HepG2 (cell line): ENCODE measurements around the gene PRDM8. TPM values are rescaled to one million over a fixed set of nuclear protein-coding genes. Genes with fewer than 3 reads are reported as not detected.

ENCODE experiments used
- HNRNPK ChIP-seq: fragments of 200-400 bp; formaldehyde crosslinking; IDR thresholded peaks from 2 replicates; pipeline ENCODE4 v1.6.1; 2018; ENCODE audit warnings: low read length, low read depth, moderate library complexity, mild to moderate bottlenecking; ENCODE audit not compliant: poor library complexity, severe bottlenecking
- IRX3 ChIP-seq: sonication (generic); formaldehyde crosslinking; IDR thresholded peaks from 2 replicates; pipeline ENCODE4 v1.8.1; 2023; ENCODE audit warnings: mild to moderate bottlenecking, low read depth, missing genetic modification reagents, borderline replicate concordance
- KDM2A ChIP-seq: sonication (generic); formaldehyde crosslinking; IDR thresholded peaks from 2 replicates; pipeline ENCODE4 v1.4.0; 2020; ENCODE audit warnings: low read depth, missing genetic modification reagents, borderline replicate concordance
- KDM3A ChIP-seq: IDR thresholded peaks from 2 replicates; pipeline ENCODE4 v1.6.1; 2018; ENCODE audit warnings: low read depth, missing compliant biosample characterization
- MXI1 ChIP-seq: IDR thresholded peaks from 3 replicates; pipeline ENCODE4 v1.6.1; 2012; ENCODE audit warnings: low read depth, low read length, inconsistent platforms, borderline replicate concordance
- POGZ ChIP-seq: sonication (generic); formaldehyde crosslinking; IDR thresholded peaks from 2 replicates; pipeline ENCODE4 v1.4.0; 2020; ENCODE audit warnings: mild to moderate bottlenecking, missing genetic modification reagents
- RAD21 ChIP-seq: fragments of 450-650 bp; formaldehyde crosslinking; IDR thresholded peaks from 2 replicates; pipeline ENCODE4 v1.5.0; 2020; ENCODE audit warnings: mild to moderate bottlenecking
- STAG1 ChIP-seq: sonication (generic); formaldehyde crosslinking; IDR thresholded peaks from 2 replicates; pipeline ENCODE4 v1.4.0; 2020; ENCODE audit warnings: missing genetic modification reagents
- ZBTB7B ChIP-seq: sonication (generic); formaldehyde crosslinking; IDR thresholded peaks from 2 replicates; pipeline ENCODE4 v1.4.0; 2020; ENCODE audit warnings: missing genetic modification reagents
- ZFP82 ChIP-seq: sonication (generic); formaldehyde crosslinking; IDR thresholded peaks from 2 replicates; pipeline ENCODE4 v1.5.1; 2020; ENCODE audit warnings: mild to moderate bottlenecking, missing genetic modification reagents, borderline replicate concordance
- ZNF121 ChIP-seq: sonication (generic); formaldehyde crosslinking; IDR thresholded peaks from 2 replicates; pipeline ENCODE4 v1.5.0; 2020; ENCODE audit warnings: mild to moderate bottlenecking, missing genetic modification reagents
- ZNF256 ChIP-seq: sonication (generic); formaldehyde crosslinking; conservative IDR thresholded peaks from 2 replicates; pipeline ENCODE4 v1.4.0; 2020; ENCODE audit warnings: missing genetic modification reagents
- ZNF501 ChIP-seq: sonication (generic); formaldehyde crosslinking; IDR thresholded peaks from 2 replicates; pipeline ENCODE4 v1.5.1; 2020; ENCODE audit warnings: mild to moderate bottlenecking, moderate library complexity, missing genetic modification reagents
- polyA plus RNA-seq, 8 experiments: library from polyadenylated mRNA; depleted of rRNA in 3 of 8; stranded (reverse) in 7 of 8; unstranded in 1 of 8; fragments of >200 nt; fragmentation: Illumina TruSeq in 4 of 8; extraction: Trizol in 4 of 8; gene quantifications; 2 replicates each; pipeline versions ENCODE4 v1.2.1 to v1.2.3, GENCODE V29; 2011 to 2016; ENCODE audit warnings: low read depth in 4 of 8, missing spikeins in 1 of 8, mixed read lengths in 1 of 8; ENCODE audit not compliant: insufficient read depth in 1 of 8
- total RNA-seq, 5 experiments: library from RNA; depleted of rRNA; stranded (reverse); fragments of >200 nt; fragmentation: Illumina TruSeq; extraction: Trizol; gene quantifications; 2 replicates each; pipeline ENCODE4 v1.2.3, GENCODE V29; 2016; ENCODE audit warnings: low read depth in 1 of 5
- TF ChIP-seq, protein P1 (sequence below): IDR thresholded peaks from 2 replicates; pipeline ENCODE4 v1.6.1; 2016; ENCODE audit warnings: mild to moderate bottlenecking
- TF ChIP-seq, protein P2 (sequence below), 2 experiments: sonication (generic) in 1 of 2; formaldehyde crosslinking in 1 of 2; IDR thresholded peaks; 2 replicates each; pipeline versions ENCODE4 v1.4.0 to v1.6.1; 2018 to 2020; ENCODE audit warnings: missing genetic modification reagents in 2 of 2, borderline replicate concordance in 1 of 2, low read depth in 1 of 2, mild to moderate bottlenecking in 1 of 2, missing biosample characterization in 1 of 2
- TF ChIP-seq, protein P3 (sequence below): sonication (generic); formaldehyde crosslinking; IDR thresholded peaks from 2 replicates; pipeline ENCODE4 v1.5.1; 2020; ENCODE audit warnings: mild to moderate bottlenecking, missing genetic modification reagents, moderate library complexity
- TF ChIP-seq, protein P4 (sequence below): sonication (generic); formaldehyde crosslinking; IDR thresholded peaks from 2 replicates; pipeline ENCODE4 v1.4.0; 2020; ENCODE audit warnings: missing genetic modification reagents
- TF ChIP-seq, protein P5 (sequence below): sonication (generic); formaldehyde crosslinking; IDR thresholded peaks from 2 replicates; pipeline ENCODE4 v1.5.0; 2020; ENCODE audit warnings: mild to moderate bottlenecking, missing genetic modification reagents, moderate library complexity

The PRDM8 gene
- total and polyA plus RNA-seq, 2 of the 13 experiments (the other 11 are each of a cell fraction or from before 2014, with no cell fraction given), result 0.09 TPM; not detected in 1

DNA sequence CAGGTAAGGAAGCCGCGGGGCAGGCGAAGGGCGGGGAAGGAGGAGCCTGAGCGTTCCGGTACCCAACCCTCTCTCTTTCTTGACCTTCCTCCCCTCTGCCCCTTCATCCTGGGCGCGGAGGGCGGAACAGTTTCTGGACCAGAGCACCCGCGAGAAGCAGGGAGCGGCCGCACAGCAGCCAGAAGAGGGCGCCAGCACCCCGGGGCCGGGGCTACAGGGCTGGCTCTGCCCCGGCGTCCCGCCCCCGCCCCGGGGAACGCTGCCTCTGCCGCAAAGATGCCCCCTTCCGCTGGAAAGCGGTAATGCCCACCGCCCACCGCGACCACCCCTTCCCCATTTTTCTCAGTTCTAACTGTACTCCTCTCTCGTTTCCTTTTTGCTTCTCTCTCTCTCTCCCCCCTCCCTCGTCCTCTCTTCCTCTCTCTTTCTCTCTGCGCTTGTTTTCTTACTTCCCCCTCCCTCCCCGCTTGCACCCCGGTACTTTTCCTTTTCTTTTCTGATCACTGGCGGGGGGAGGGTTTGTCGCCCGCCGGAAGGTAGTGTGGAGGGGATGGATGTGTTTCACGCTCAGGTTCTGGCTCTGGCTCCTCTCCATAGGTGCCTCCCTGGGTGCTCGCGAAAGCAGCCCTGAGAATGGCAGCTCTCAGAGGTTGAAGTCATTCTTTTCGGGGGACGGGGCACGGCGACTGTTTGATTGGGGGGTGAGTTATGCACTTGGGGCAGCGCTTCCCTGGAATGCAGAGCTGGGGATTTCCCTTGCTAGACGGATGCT, 13.1 kb upstream of the PRDM8 start (continued):
- TF ChIP-seq RAD21 (CRISPR knock-in tag), result peak; percentile 75
- peak; percentile 83 for TF ChIP-seq KDM2A
- TF ChIP-seq ZNF256 (CRISPR knock-in tag), result no peak
- TF ChIP-seq, protein P1, sequence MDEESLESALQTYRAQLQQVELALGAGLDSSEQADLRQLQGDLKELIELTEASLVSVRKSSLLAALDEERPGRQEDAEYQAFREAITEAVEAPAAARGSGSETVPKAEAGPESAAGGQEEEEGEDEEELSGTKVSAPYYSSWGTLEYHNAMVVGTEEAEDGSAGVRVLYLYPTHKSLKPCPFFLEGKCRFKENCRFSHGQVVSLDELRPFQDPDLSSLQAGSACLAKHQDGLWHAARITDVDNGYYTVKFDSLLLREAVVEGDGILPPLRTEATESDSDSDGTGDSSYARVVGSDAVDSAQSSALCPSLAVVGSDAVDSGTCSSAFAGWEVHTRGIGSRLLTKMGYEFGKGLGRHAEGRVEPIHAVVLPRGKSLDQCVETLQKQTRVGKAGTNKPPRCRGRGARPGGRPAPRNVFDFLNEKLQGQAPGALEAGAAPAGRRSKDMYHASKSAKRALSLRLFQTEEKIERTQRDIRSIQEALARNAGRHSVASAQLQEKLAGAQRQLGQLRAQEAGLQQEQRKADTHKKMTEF, result 0 out of 2 replicates have a peak, but pooled peaks have one; percentile 22
- peak; percentile 34; the same call in 1 of the 2 replicates for TF ChIP-seq POGZ (CRISPR knock-in tag)
- TF ChIP-seq, protein P2, sequence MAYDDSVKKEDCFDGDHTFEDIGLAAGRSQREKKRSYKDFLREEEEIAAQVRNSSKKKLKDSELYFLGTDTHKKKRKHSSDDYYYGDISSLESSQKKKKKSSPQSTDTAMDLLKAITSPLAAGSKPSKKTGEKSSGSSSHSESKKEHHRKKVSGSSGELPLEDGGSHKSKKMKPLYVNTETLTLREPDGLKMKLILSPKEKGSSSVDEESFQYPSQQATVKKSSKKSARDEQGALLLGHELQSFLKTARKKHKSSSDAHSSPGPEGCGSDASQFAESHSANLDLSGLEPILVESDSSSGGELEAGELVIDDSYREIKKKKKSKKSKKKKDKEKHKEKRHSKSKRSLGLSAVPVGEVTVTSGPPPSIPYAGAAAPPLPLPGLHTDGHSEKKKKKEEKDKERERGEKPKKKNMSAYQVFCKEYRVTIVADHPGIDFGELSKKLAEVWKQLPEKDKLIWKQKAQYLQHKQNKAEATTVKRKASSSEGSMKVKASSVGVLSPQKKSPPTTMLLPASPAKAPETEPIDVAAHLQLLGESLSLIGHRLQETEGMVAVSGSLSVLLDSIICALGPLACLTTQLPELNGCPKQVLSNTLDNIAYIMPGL (CRISPR knock-in tag; IDR thresholded peaks at IDR 0.05; ENCODE audit: borderline replicate concordance in 1 of 2, low read depth in 1 of 2), result peak; percentile 58 to 88; a peak in 3 of 4 replicates
- no peak for TF ChIP-seq IRX3 (CRISPR knock-in tag)
- TF ChIP-seq, protein P3, sequence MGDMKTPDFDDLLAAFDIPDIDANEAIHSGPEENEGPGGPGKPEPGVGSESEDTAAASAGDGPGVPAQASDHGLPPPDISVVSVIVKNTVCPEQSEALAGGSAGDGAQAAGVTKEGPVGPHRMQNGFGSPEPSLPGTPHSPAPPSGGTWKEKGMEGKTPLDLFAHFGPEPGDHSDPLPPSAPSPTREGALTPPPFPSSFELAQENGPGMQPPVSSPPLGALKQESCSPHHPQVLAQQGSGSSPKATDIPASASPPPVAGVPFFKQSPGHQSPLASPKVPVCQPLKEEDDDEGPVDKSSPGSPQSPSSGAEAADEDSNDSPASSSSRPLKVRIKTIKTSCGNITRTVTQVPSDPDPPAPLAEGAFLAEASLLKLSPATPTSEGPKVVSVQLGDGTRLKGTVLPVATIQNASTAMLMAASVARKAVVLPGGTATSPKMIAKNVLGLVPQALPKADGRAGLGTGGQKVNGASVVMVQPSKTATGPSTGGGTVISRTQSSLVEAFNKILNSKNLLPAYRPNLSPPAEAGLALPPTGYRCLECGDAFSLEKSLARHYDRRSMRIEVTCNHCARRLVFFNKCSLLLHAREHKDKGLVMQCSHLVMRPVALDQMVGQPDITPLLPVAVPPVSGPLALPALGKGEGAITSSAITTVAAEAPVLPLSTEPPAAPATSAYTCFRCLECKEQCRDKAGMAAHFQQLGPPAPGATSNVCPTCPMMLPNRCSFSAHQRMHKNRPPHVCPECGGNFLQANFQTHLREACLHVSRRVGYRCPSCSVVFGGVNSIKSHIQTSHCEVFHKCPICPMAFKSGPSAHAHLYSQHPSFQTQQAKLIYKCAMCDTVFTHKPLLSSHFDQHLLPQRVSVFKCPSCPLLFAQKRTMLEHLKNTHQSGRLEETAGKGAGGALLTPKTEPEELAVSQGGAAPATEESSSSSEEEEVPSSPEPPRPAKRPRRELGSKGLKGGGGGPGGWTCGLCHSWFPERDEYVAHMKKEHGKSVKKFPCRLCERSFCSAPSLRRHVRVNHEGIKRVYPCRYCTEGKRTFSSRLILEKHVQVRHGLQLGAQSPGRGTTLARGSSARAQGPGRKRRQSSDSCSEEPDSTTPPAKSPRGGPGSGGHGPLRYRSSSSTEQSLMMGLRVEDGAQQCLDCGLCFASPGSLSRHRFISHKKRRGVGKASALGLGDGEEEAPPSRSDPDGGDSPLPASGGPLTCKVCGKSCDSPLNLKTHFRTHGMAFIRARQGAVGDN, result peak; percentile 39
- TF ChIP-seq, protein P4, sequence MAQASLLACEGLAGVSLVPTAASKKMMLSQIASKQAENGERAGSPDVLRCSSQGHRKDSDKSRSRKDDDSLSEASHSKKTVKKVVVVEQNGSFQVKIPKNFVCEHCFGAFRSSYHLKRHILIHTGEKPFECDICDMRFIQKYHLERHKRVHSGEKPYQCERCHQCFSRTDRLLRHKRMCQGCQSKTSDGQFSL (CRISPR knock-in tag), result no peak
- 0 out of 2 replicates have a peak, but pooled peaks have one; percentile 26 for TF ChIP-seq ZNF121 (CRISPR knock-in tag)
- peak; percentile 46 for TF ChIP-seq HNRNPK
- TF ChIP-seq ZNF501 (CRISPR knock-in tag), result peak; percentile 63
- TF ChIP-seq, protein P5, sequence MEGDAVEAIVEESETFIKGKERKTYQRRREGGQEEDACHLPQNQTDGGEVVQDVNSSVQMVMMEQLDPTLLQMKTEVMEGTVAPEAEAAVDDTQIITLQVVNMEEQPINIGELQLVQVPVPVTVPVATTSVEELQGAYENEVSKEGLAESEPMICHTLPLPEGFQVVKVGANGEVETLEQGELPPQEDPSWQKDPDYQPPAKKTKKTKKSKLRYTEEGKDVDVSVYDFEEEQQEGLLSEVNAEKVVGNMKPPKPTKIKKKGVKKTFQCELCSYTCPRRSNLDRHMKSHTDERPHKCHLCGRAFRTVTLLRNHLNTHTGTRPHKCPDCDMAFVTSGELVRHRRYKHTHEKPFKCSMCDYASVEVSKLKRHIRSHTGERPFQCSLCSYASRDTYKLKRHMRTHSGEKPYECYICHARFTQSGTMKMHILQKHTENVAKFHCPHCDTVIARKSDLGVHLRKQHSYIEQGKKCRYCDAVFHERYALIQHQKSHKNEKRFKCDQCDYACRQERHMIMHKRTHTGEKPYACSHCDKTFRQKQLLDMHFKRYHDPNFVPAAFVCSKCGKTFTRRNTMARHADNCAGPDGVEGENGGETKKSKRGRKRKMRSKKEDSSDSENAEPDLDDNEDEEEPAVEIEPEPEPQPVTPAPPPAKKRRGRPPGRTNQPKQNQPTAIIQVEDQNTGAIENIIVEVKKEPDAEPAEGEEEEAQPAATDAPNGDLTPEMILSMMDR (CRISPR knock-in tag), result peak; percentile 85
- 0 out of 2 replicates have a peak, but pooled peaks have one; percentile 39 for TF ChIP-seq KDM3A
- peak; percentile 60 for TF ChIP-seq STAG1 (CRISPR knock-in tag)
- peak; percentile 58 for TF ChIP-seq ZBTB7B (CRISPR knock-in tag)
- no peak for TF ChIP-seq ZFP82 (CRISPR knock-in tag)
- 0 out of 3 replicates have a peak, but pooled peaks have one; percentile 16 for TF ChIP-seq MXI1
